GM18951 (cell line): ENCODE measurements around the gene RGSL1.
"Not testable (repeated sequence)": the region's sequence is repeated elsewhere in the genome, so short reads cannot be mapped to it uniquely, and the experiment has no call there.

Experiments
- POLR2A ChIP-seq: IDR thresholded peaks from 4 replicates; pipeline ENCODE4 v1.6.1; 2011; ENCODE audit warnings: mild to moderate bottlenecking; ENCODE audit not compliant: insufficient read length, insufficient read depth; ENCODE audit errors: extremely low read depth
- in situ Hi-C: fragments of 300-500 bp; cut with MboI; formaldehyde crosslinking; loops from one replicate; pipeline ENCODE4 v1.12.0; 2022; ENCODE audit warnings: low sequenced_read_pairs, mixed read lengths, inconsistent platforms; ENCODE audit not compliant: unreplicated experiment

The RGSL1 gene

GRCh38 chr1:182473556-182473955, 23.6 kb downstream of the RGSL1 start:
- in situ Hi-C loops, result no loop called here
- no peak for TF ChIP-seq POLR2A

GRCh38 chr1:182476625-182477024, 26.7 kb downstream of the RGSL1 start:
- no peak for TF ChIP-seq POLR2A
- in situ Hi-C loops, result no loop called here

GRCh38 chr1:182478238-182478637, 28.3 kb downstream of the RGSL1 start:
- in situ Hi-C loops, result no loop called here
- no peak for TF ChIP-seq POLR2A

GRCh38 chr1:182484067-182484466, 34.1 kb downstream of the RGSL1 start:
- no peak for TF ChIP-seq POLR2A
- in situ Hi-C loops, result no loop called here

DNA sequence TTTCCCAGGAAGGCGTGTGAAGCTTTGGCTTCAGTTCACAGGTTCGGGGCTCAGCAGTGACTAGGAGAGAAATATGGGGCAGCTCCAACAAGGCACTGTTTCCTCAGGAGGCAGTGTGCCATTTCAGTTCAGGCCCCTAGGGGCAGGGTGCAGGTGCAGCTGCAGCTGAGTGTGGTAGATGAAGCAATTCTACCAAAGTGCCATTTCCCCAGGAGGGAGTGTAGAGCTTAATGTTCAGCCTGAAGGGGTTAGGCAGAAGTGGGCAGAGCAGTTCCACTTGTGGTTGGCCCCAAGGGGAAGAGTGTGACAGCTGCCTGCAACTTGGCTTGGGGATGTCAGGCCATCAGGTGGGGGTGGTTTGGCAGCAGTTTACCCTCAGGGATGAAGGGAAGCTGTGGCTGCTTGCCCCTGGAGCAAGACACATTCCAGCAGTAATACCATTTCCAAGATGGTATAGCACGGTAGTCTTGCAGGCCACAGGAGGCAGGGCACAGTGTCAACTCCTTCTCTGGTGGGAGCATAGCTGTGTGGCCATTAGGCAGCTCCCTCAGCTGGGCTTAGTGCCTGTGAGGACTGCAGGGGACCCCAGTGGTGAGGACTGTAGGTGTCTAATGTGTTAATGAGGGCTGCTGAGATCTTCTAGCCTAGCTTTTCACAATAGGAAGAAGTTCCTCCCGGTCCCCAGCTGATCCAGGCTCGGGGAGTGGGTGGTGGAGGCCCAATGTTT, 34.7 kb downstream of the RGSL1 start:
- in situ Hi-C loops, result no loop called here
- TF ChIP-seq POLR2A, result no peak

GRCh38 chr1:182485861-182486260, 35.9 kb downstream of the RGSL1 start:
- in situ Hi-C loops, result no loop called here
- no peak for TF ChIP-seq POLR2A

DNA sequence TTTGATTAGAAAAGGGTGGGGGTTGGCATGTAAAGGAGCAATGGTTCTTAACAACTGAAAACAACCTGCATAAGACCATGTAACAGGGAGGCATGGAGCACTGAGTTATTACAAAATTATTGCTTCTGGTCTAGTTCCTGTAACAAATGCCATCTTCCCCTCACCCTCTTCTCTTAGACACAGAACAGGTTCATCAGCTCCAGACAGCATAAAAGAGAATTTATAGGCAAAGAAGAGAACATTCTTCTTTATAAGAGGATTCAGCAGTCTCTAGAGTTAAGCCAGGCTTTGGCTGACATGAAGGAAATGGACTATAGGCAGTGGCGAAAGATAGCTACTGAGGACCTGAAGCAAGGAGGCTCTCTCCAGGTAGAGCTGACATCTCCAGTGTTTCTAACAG, 38.9 kb downstream of the RGSL1 start:
- in situ Hi-C loops, result no loop called here

GRCh38 chr1:182493063-182493462, 43.1 kb downstream of the RGSL1 start:
- no peak for TF ChIP-seq POLR2A
- in situ Hi-C loops, result no loop called here

More for the DNA sequence above, 38.9 kb downstream of the RGSL1 start:
- no peak for TF ChIP-seq POLR2A

DNA sequence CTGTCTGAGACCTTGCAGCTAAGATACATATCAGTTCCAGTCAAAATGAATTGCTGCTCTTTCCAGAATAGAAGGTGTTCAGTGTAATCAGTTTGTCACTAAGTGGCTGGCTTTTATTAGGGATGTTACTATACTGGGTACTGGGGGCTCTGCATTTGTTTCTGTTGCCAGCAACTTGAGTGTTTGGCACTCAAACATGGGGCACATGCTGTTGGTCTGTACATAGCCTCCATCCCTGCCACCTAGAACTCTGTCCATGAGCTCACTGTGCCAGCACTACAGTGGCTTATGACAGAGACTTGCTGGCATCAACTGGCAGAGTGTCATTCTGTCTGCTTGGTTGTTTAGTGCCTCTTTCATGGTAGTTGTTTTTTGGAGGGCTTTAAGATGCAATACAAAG, 45.1 kb downstream of the RGSL1 start:
- in situ Hi-C loops, result no loop called here
- TF ChIP-seq POLR2A, result no peak

- in situ Hi-C loops, result no loop called here
- TF ChIP-seq POLR2A, result no peak
Measured at GRCh38 chr1:182495693-182496092, 45.7 kb downstream of the RGSL1 start.

DNA sequence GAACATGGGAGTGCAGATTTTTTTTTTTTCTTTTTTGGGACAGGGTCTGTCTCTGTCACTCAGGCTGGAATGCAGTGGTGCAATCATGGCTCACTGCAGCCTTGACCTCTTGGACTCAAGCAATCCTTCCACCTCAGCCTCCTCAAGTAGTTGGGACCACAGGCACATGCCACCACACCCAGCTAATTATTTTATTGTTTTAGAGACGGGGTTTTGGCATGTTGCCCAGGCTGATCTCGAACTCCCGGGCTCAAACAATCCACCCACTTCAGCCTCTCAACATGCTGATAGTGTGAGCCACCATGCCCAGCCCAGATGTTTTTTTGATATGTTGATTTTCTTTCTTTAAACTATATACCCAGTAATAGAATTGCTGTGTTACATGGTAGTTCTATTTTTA, 57.7 kb downstream of the RGSL1 start:
- in situ Hi-C loops, result no loop called here
- no peak for TF ChIP-seq POLR2A

DNA sequence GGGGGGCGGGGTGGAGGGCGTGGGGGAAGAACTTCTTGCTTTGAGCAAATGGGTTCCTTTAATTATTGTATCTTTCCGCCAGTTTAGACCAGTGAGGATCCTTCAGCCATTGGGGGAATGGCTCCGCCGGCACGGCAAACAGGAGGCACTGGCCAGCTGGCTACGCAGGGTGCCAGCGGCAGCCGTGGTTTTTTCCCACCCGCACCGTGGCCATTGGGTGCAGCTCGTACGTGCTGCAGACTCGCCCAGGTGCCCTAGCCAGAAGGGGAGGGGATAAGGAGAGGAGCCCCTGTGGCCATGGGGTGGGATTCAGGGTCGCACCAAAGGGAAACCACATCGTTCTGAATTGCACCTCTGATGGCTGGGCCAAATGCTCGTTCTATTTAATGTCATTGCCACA, 65.6 kb downstream of the RGSL1 start:
- no peak for TF ChIP-seq POLR2A
- in situ Hi-C loops, result no loop called here

GRCh38 chr1:182520736-182521135, 70.8 kb downstream of the RGSL1 start:
- TF ChIP-seq POLR2A, result no peak
- in situ Hi-C loops, result no loop called here

DNA sequence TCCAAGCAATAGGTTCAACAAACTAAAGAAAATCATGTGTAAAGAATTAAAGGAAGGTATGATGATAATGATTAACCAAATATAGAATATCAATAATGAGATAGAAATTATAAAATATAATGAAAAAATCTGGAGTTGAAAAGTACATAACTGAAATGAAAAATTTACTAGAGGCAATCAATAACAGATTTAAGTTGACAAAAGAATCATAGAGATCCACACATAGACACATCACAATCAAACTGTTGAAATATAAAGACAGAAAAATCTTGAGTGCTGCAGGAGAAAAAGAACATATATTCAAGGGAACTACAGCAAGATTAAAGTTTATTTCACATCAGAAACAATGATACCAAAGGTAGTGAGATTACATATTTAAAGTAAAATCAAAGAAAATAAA, 75.4 kb downstream of the RGSL1 start:
- no peak for TF ChIP-seq POLR2A
- in situ Hi-C loops, result no loop called here

DNA sequence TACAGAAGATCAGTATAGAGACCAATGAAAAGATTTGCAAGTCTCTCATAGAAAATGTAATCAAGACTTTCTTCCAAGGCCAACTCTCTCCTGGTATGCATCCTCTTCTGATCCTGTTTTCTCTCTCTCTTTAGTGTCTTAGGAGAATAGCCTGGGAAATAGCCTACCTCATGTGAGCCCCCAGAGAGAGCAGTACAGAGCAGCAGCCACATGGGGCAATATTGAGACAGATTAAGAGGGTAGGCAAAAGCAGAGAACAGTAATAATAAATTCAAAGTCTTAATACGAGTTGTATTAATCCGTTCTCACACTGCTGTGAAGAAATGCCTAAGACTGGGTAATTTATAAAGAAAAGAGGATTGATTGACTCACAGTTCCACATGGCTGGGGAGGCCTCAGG, 77.7 kb downstream of the RGSL1 start:
- in situ Hi-C loops, result no loop called here
- TF ChIP-seq POLR2A, result no peak

DNA sequence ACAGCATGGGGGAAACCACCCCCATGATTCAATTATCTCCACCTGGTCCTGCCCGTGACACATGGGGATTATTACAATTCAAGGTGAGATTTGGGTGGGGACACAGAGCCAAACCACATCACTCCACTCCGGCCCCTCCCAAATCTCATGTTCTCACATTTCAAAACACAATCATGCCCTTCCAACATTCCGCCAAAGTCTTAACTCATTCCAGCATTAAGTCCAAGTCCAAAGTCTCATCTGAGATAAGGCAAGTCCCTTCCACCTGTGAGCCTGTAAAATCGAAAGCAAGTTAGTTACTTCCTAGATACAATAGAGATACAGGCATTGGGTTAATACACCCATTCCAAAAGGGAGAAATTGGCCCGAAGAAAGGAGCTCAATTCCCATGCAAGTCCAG, 78.3 kb downstream of the RGSL1 start:
- in situ Hi-C loops, result not testable (repeated sequence)
